HFFc6 (cell line): ENCODE data around the gene ASTN2. TPM values are rescaled to one million over a fixed set of nuclear protein-coding genes. Genes with fewer than 3 reads are reported as not detected.

Experiments
- DNase-seq: peaks from one replicate; pipeline ENCODE4 v3.0.0-alpha.2; 2018
- H3K27ac Mint-ChIP-seq: 2 replicates; pipeline ENCODE4 v1.8.0; 2020; ENCODE audit warnings: mild to moderate bottlenecking, mixed read lengths
- H3K27me3 Mint-ChIP-seq: 2 replicates; pipeline ENCODE4 v1.8.0; 2021; ENCODE audit warnings: mild to moderate bottlenecking, moderate library complexity, mixed read lengths; ENCODE audit not compliant: insufficient read depth
- H3K36me3 Mint-ChIP-seq: 2 replicates; pipeline ENCODE4 v1.8.0; 2021; ENCODE audit warnings: low read depth, mixed read lengths
- H3K4me1 Mint-ChIP-seq: 2 replicates; pipeline ENCODE4 v1.8.0; 2020; ENCODE audit warnings: low read depth, mixed read lengths
- H3K4me3 Mint-ChIP-seq: 2 replicates; pipeline ENCODE4 v1.8.0; 2020; ENCODE audit warnings: mild to moderate bottlenecking, moderate library complexity, mixed read lengths
- H3K9me3 Mint-ChIP-seq: 2 replicates; pipeline ENCODE4 v1.8.0; 2020; ENCODE audit warnings: mild to moderate bottlenecking, mixed read lengths
- CTCF ChIP-seq: fragments of 200-600 bp; sonication (generic); IDR thresholded peaks from 2 replicates; pipeline ENCODE4 v1.5.0; 2021; ENCODE audit warnings: antibody characterized with exemption, mild to moderate bottlenecking
- total RNA-seq, 6 experiments: library from RNA; stranded (reverse); fragmentation: NEBNext Ultra II Directional; extraction: Animal tissue kit (Norgen Biotek cat#: 25700); gene quantifications; 2 replicates in 1 of 6; 3 replicates in 5 of 6; pipeline ENCODE4 v1.2.3, GENCODE V29; 2021

Gene ASTN2
- total RNA-seq, 6 experiments from 2014 or later = 7.3 to 9.7 (median 8.3) TPM

GRCh38 chr9:117092582-117092981 lies 322.3 kb downstream of the ASTN2 start:
- H3K27me3 Mint-ChIP-seq = peaks cover 1% of the 10 kb centered on the region; the same call in 1 of the 2 replicates
- peaks cover 44% of the 10 kb centered on the region for H3K9me3 Mint-ChIP-seq
- H3K4me1 Mint-ChIP-seq = no peaks in the 10 kb centered on the region
- no peaks in the 10 kb centered on the region for H3K36me3 Mint-ChIP-seq
- no peak overlapping the region for H3K4me3 Mint-ChIP-seq
- TF ChIP-seq CTCF = no peak
- DNase-seq = no peak
- no peak overlapping the region for H3K27ac Mint-ChIP-seq

- no peaks in the 10 kb centered on the region for H3K36me3 Mint-ChIP-seq
- H3K27me3 Mint-ChIP-seq = peaks cover 1% of the 10 kb centered on the region; the same call in 1 of the 2 replicates
- H3K9me3 Mint-ChIP-seq = peaks cover 49% of the 10 kb centered on the region
- no peak for DNase-seq
- no peak overlapping the region for H3K4me3 Mint-ChIP-seq
- no peak for TF ChIP-seq CTCF
- H3K27ac Mint-ChIP-seq = no peak overlapping the region
- no peaks in the 10 kb centered on the region for H3K4me1 Mint-ChIP-seq
Measured at GRCh38 chr9:117091529-117091928, 323.3 kb downstream of the ASTN2 start.

GRCh38 chr9:117088786-117089185 lies 326.1 kb downstream of the ASTN2 start:
- no peaks in the 10 kb centered on the region for H3K36me3 Mint-ChIP-seq
- H3K27me3 Mint-ChIP-seq = peaks cover 1% of the 10 kb centered on the region; the same call in 1 of the 2 replicates
- no peak for DNase-seq
- no peak for TF ChIP-seq CTCF
- H3K4me3 Mint-ChIP-seq = no peak overlapping the region
- peaks cover 49% of the 10 kb centered on the region for H3K9me3 Mint-ChIP-seq
- no peaks in the 10 kb centered on the region for H3K4me1 Mint-ChIP-seq
- H3K27ac Mint-ChIP-seq = no peak overlapping the region

GRCh38 chr9:117088140-117088539 lies 326.7 kb downstream of the ASTN2 start:
- no peak overlapping the region for H3K27ac Mint-ChIP-seq
- H3K9me3 Mint-ChIP-seq = peaks cover 49% of the 10 kb centered on the region
- DNase-seq = no peak
- H3K27me3 Mint-ChIP-seq = peaks cover 1% of the 10 kb centered on the region; the same call in 1 of the 2 replicates
- no peak for TF ChIP-seq CTCF
- no peaks in the 10 kb centered on the region for H3K36me3 Mint-ChIP-seq
- H3K4me1 Mint-ChIP-seq = no peaks in the 10 kb centered on the region
- no peak overlapping the region for H3K4me3 Mint-ChIP-seq

- TF ChIP-seq CTCF = no peak
- Mint-ChIP-seq H3K27me3 (peaks cover 1% of the 10 kb centered on the region; the same call in 1 of the 2 replicates), H3K27ac (no peak overlapping the region), H3K4me3 (no peak overlapping the region), H3K9me3 (peaks cover 40% of the 10 kb centered on the region), H3K36me3 (no peaks in the 10 kb centered on the region), H3K4me1 (no peaks in the 10 kb centered on the region)
- no peak for DNase-seq
Measured at GRCh38 chr9:117084221-117084620, 330.6 kb downstream of the ASTN2 start.

- no peaks in the 10 kb centered on the region for H3K4me1 Mint-ChIP-seq
- no peak overlapping the region for H3K4me3 Mint-ChIP-seq
- peaks cover 43% of the 10 kb centered on the region for H3K9me3 Mint-ChIP-seq
- H3K27ac Mint-ChIP-seq = no peak overlapping the region
- DNase-seq = no peak
- H3K36me3 Mint-ChIP-seq = no peaks in the 10 kb centered on the region
- H3K27me3 Mint-ChIP-seq = peaks cover under 1% of the 10 kb centered on the region; the same call in 1 of the 2 replicates
- no peak for TF ChIP-seq CTCF
Measured at GRCh38 chr9:117083559-117083958, 331.3 kb downstream of the ASTN2 start.
